ENCODE measurements around the gene SARDH. TPM values are rescaled to one million over a fixed set of nuclear protein-coding genes. Genes with fewer than 3 reads are reported as not detected.

The SARDH gene
- polyA plus RNA-seq, 1 donor from 2014 or later, result not detected

DNA sequence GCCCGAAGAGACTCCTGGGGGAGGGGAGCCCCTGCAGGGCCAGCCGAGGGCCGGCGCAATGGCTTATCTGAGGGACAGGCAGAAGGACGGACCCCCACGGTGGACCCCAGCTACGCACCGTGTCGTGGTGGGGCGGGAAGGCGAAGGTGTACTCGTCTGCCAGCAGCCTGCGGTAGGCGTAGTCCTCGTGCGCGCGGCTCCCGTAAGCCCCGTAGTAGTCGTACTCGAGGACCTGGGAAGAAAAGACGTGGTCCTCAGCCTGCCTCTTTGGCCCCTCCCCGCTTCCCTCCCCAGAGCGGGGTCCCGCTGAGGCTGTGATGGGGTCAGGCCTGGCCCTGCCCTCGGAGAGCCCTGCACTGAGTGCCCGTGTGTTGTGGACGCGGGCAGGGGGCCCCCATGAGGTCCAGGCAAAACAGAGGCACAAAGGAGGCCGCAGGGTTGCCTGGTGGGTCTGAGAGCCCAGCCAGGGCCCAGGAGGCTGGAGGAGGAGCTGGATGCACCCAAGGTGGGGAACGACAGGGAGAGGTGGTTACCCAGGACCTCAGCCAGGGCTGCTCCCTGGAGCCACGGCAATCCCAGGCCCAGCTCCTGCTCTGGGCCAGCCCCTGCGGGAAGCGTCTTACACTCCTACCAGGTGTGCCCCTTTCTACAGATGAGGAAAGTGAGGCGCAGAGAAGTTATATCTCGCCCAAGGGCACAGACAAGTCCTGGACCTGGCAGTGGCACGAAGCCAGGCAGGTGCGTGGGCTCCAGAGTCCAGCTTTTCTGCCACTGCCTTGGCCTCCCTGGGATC lies 35.2 kb downstream of the SARDH start:
- Histone ChIP-seq H3K4me2 (ENCODE audit: low read length) (no peak overlapping the region), H3K27ac (ENCODE audit: low read length) (no peak overlapping the region), H2AFZ (ENCODE audit: low read depth, low read length) (no peak overlapping the region), H4K20me1 (ENCODE audit: insufficient read depth) (no peaks in the 10 kb centered on the region), H3K79me2 (replicated peaks; ENCODE audit: insufficient read depth, low read length) (no peaks in the 10 kb centered on the region), H3K4me3 (ENCODE audit: low read length) (no peak overlapping the region), H3F3A (ENCODE audit: insufficient read depth, low read length, poor library complexity, severe bottlenecking) (no peaks in the 10 kb centered on the region), H3K27me3 (ENCODE audit: insufficient read depth, low read depth, low read length) (no peaks in the 10 kb centered on the region), H3K9ac (ENCODE audit: low read length) (no peak overlapping the region), H3K9me3 (ENCODE audit: low read length) (no peaks in the 10 kb centered on the region), H3K9me2 (ENCODE audit: insufficient read depth, low read length) (no peaks in the 10 kb centered on the region), H3K36me3 (ENCODE audit: insufficient read depth, low read length) (no peaks in the 10 kb centered on the region)
- TF ChIP-seq, protein P1, sequence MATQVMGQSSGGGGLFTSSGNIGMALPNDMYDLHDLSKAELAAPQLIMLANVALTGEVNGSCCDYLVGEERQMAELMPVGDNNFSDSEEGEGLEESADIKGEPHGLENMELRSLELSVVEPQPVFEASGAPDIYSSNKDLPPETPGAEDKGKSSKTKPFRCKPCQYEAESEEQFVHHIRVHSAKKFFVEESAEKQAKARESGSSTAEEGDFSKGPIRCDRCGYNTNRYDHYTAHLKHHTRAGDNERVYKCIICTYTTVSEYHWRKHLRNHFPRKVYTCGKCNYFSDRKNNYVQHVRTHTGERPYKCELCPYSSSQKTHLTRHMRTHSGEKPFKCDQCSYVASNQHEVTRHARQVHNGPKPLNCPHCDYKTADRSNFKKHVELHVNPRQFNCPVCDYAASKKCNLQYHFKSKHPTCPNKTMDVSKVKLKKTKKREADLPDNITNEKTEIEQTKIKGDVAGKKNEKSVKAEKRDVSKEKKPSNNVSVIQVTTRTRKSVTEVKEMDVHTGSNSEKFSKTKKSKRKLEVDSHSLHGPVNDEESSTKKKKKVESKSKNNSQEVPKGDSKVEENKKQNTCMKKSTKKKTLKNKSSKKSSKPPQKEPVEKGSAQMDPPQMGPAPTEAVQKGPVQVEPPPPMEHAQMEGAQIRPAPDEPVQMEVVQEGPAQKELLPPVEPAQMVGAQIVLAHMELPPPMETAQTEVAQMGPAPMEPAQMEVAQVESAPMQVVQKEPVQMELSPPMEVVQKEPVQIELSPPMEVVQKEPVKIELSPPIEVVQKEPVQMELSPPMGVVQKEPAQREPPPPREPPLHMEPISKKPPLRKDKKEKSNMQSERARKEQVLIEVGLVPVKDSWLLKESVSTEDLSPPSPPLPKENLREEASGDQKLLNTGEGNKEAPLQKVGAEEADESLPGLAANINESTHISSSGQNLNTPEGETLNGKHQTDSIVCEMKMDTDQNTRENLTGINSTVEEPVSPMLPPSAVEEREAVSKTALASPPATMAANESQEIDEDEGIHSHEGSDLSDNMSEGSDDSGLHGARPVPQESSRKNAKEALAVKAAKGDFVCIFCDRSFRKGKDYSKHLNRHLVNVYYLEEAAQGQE (IDR thresholded peaks at IDR 0.05; ENCODE audit: borderline replicate concordance), result no peak
- TF ChIP-seq, protein P2, sequence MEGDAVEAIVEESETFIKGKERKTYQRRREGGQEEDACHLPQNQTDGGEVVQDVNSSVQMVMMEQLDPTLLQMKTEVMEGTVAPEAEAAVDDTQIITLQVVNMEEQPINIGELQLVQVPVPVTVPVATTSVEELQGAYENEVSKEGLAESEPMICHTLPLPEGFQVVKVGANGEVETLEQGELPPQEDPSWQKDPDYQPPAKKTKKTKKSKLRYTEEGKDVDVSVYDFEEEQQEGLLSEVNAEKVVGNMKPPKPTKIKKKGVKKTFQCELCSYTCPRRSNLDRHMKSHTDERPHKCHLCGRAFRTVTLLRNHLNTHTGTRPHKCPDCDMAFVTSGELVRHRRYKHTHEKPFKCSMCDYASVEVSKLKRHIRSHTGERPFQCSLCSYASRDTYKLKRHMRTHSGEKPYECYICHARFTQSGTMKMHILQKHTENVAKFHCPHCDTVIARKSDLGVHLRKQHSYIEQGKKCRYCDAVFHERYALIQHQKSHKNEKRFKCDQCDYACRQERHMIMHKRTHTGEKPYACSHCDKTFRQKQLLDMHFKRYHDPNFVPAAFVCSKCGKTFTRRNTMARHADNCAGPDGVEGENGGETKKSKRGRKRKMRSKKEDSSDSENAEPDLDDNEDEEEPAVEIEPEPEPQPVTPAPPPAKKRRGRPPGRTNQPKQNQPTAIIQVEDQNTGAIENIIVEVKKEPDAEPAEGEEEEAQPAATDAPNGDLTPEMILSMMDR (IDR thresholded peaks at IDR 0.05; ENCODE audit: poor library complexity, severe bottlenecking), result no peak
- TF ChIP-seq POLR2AphosphoS5 (IDR thresholded peaks at IDR 0.05), result no peak
- TF ChIP-seq RAD21 (conservative IDR thresholded peaks at IDR 0.05), result no peak
- TF ChIP-seq EZH2 (IDR thresholded peaks at IDR 0.05; ENCODE audit: borderline replicate concordance, insufficient read depth, low read length, poor library complexity, severe bottlenecking), result no peak
- TF ChIP-seq EP300 (conservative IDR thresholded peaks at IDR 0.05; ENCODE audit: poor library complexity, severe bottlenecking), result no peak
- TF ChIP-seq TAF1 (IDR thresholded peaks at IDR 0.05; ENCODE audit: low read depth), result no peak
- TF ChIP-seq MXI1 (conservative IDR thresholded peaks at IDR 0.05; ENCODE audit: poor library complexity, severe bottlenecking), result no peak
- no peak for TF ChIP-seq SMC3 (conservative IDR thresholded peaks at IDR 0.05; ENCODE audit: poor library complexity)

DNA sequence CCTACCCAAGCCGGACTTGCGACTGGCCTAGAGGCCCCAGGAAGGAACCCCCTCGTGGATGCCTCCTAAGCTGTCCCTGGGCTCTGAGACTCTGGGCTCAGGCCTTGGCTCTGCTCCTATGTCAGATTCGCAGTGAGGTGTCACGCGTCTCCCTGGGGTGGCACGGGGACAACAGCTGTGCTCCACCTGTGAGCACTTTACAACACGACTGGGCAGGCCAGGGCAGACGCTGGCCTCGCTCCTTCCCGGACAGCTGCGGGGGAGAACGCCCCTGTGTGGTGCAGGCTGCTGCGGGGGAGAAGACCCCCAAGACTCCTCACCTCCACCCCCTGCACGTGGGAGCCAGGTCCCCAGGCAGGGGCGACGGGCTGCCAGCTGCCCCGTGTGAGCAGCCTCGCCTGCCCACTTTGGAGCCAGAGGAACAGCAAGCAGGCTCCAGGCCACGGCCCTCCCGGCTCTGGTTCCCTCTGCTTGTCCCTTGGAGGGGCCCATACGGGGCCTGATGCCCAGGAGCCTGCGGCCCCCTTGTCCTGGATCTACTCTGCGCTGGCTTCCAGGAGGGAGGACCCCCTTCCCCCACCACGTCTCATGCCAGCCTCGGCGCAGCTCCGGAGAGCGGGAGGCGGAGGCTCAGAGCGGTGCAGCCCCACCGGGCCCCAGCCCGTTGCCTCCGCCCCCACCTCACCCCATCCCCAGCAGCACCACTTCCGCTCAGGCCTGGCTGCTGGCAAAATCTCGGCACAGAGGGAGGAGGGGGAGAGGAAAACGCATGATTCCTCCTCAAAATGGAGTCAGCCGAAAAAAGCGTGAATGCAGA lies 36.0 kb downstream of the SARDH start:
- no peaks in the 10 kb centered on the region for H3K27me3 ChIP-seq (ENCODE audit: insufficient read depth, low read depth, low read length)
- no peaks in the 10 kb centered on the region for H3K9me3 ChIP-seq (ENCODE audit: low read length)
- H3K9me2 ChIP-seq (ENCODE audit: insufficient read depth, low read length), result no peaks in the 10 kb centered on the region
- no peak overlapping the region for H3K4me2 ChIP-seq (ENCODE audit: low read length)
- no peak overlapping the region for H2AFZ ChIP-seq (ENCODE audit: low read depth, low read length)
- H4K20me1 ChIP-seq (ENCODE audit: insufficient read depth), result no peaks in the 10 kb centered on the region
- no peaks in the 10 kb centered on the region for H3K36me3 ChIP-seq (ENCODE audit: insufficient read depth, low read length)
- H3K27ac ChIP-seq (ENCODE audit: low read length), result no peak overlapping the region
- no peak overlapping the region for H3K4me3 ChIP-seq (ENCODE audit: low read length)
- H3F3A ChIP-seq (ENCODE audit: insufficient read depth, low read length, poor library complexity, severe bottlenecking), result no peaks in the 10 kb centered on the region
- H3K9ac ChIP-seq (ENCODE audit: low read length), result no peak overlapping the region
- TF ChIP-seq MXI1 (conservative IDR thresholded peaks at IDR 0.05; ENCODE audit: poor library complexity, severe bottlenecking), result no peak
- TF ChIP-seq EZH2 (IDR thresholded peaks at IDR 0.05; ENCODE audit: borderline replicate concordance, insufficient read depth, low read length, poor library complexity, severe bottlenecking), result no peak
- TF ChIP-seq POLR2AphosphoS5 (IDR thresholded peaks at IDR 0.05), result no peak
- no peak for TF ChIP-seq SMC3 (conservative IDR thresholded peaks at IDR 0.05; ENCODE audit: poor library complexity)
- no peak for TF ChIP-seq TAF1 (IDR thresholded peaks at IDR 0.05; ENCODE audit: low read depth)
- TF ChIP-seq, protein P2 (IDR thresholded peaks at IDR 0.05; ENCODE audit: poor library complexity, severe bottlenecking), result no peak
- TF ChIP-seq EP300 (conservative IDR thresholded peaks at IDR 0.05; ENCODE audit: poor library complexity, severe bottlenecking), result no peak
- no peak for TF ChIP-seq RAD21 (conservative IDR thresholded peaks at IDR 0.05)
- TF ChIP-seq, protein P1 (IDR thresholded peaks at IDR 0.05; ENCODE audit: borderline replicate concordance), result no peak
- no peaks in the 10 kb centered on the region for H3K79me2 ChIP-seq (replicated peaks; ENCODE audit: insufficient read depth, low read length)

All from neural cell (in vitro differentiated cells).